ENCODE data around the gene KCNQ5.

GRCh38 chr6:73203098-73203497 is 581.2 kb downstream of the KCNQ5 start:
- TF ChIP-seq CTCF (IDR thresholded peaks at IDR 0.05) (no peak), POLR2A (IDR thresholded peaks at IDR 0.05) (no peak)

Data from transverse colon (tissue), 3 donors.